ENCODE measurements around the gene ILRUN.
"Not testable (repeated sequence)": the region's sequence is repeated elsewhere in the genome, so short reads cannot be mapped to it uniquely, and the experiment has no call there.

The ILRUN gene

DNA sequence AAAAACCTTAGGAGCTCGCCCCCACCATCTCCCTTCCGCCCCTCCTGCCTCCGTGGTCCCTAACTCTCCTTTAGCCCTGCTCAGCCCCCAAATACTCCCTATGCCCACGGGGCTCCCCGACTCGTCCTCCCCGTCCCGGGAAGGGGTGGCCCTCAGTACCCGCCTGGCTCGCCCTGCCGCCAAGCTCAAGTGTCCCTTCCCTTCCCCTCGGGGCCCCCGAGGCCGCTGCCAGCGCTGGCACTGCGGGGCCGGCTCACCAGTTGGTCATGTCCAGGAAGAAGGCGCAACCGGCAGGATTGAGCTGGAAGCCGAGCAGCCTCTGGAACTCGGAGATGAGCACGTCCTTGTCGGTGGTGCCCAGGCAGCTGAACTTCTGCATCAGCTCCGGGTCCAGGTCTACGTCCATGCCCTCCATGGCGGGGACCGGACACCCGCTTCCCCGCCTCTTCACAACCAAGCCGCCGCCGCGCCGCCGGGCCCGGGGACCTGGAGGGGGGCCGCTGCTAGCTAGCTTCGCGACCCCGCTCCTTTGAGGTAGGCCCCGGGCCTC is 303 bp downstream of the ILRUN start:
- DNase-seq, result no peak

DNA sequence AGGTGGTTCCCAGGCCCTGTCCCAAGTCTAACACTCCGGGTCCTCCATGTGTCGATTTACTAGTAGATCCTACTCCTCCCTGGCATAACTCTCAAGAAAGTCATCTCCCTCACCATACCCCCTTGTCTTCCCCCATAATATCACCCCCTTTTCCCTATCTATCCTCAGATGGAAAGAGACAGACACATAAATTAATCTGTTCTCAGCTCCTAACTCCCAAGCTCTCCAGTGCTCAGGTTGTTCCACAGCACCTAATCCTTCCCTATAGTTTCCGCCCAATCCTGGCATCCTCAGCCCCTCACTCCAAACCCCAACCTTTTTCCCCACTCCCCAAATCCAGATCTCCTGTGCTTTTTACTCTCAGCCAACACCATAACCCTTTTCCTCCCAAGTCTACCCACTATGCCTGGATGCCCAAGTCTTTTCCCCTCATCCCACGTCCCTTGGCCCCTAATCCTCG is 808 bp downstream of the ILRUN start:
- no peak for DNase-seq

DNA sequence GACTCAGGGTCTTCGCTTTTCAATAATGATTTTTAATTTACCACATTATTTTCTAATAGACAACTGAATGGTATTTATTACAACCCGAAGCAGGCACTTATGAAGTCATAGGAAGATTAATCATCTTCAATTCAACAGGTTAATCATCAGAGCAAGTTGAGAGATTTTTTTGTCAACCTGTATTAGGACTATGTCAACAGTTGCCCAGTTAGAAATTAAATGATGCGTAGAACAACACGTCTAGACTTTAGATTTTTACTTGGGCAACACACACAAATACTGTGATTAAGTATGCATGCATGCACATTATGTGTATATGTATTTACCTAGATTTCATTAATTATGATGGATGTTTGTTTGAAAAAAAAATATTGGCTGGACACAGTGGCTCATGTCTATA is 4.3 kb downstream of the ILRUN start:
- no peak for DNase-seq

DNA sequence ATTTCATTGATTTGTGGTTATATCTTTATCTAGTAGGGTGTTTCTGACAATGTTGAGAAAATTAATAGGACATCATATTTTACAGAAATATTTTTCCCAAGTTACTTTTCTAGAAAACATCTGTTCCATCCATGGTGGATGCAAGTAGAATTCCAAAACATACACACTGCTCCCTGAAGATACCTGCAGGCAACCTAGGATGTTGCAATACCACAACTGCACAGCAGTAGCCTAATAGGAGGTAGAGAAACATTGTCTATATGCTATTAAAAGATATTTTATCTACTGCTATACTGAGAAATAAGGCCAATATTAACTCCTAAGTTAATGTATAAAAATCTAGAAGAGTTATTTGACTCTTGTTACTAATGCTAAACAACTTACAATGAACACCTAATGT is 6.8 kb downstream of the ILRUN start:
- no peak for DNase-seq

DNA sequence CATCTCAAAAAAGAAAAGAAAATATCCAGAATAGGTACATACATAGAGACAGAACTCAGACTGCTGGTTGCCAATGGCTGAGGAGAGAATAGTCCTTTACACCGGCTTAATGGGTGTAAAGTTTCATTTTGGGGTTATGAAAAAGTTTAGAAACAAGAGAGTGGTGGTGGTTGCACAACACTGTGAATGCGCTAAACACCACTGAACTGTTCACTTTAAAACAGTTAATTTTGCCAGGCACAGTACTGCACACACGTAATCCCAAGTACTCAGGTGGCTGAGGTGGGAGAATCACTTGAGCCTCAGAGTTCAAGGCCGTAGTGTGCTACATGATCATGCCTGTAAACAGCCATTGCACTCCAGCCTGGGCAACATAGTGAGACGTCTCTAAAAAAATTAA is 7.6 kb downstream of the ILRUN start:
- DNase-seq, result no peak

DNA sequence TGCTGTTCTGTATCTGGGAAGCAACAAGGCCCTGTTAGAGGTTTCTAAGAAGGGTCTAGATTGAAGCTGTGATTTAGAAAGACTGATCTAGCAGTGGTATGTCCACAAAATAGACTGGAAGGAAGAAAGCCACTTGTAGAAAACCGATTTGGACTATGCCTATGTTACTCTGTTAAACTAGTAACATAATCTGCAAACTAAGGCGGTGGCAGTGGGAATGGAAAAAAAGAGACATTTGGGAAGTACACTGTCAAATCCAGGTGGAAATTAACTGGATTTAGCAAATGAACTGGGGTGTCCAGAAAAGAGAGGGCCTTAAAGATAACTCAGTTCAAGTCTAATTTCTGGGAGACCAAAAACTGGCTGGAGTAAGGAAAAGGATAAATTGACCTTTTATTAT is 11.6 kb downstream of the ILRUN start:
- DNase-seq, result no peak

DNA sequence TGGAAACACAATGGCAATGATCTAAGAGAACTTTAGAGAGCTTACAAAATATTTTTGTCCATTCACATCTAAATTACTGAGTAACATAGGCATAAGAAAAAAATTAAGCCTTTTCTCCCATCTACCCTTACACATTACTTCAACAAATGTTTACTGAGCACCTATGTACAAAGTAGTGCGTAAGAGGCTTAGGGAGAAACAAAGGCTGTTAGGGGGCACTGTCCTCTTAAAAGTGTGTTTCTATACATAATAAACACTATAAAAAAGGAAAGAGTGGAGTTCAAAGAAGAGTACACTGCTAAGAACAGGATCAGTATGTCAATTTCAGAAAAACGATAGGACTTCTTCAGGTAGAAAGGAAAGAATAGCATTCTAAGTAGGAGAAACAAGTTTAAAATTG is 12.2 kb downstream of the ILRUN start:
- DNase-seq, result no peak

DNA sequence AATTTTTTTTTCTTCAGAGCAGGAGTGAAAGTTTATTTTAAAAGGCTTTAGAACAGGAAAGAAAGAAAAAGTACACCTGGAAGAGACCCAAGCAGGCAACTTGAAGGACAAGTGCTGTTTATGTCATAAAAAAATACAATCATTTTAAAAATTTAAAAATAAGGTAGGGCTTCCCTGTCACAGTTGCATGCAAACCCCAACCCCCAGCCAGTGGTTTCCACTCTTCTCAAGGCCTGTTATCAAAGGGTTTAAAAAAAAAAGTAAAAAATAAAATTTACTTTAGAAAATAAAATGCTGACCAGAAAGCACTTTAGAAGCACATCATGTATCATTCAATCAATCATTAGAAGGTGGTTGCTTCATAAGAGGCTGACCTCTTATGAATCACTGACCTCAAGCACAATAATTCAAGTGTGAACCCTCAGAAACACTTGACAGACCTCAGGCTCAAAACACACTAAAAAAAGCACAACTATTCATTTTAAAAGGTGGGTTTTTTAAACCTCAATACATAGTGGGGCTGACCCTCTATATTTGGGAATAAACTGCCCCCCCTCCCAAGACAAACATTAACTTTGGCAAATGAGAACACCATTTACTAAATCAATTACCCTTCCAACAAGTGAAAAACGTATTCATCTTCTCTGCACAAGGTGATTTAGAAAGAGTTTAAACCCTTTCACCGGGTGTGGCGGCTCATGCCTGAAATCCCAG is 15.6 kb downstream of the ILRUN start:
- no peak for DNase-seq

DNA sequence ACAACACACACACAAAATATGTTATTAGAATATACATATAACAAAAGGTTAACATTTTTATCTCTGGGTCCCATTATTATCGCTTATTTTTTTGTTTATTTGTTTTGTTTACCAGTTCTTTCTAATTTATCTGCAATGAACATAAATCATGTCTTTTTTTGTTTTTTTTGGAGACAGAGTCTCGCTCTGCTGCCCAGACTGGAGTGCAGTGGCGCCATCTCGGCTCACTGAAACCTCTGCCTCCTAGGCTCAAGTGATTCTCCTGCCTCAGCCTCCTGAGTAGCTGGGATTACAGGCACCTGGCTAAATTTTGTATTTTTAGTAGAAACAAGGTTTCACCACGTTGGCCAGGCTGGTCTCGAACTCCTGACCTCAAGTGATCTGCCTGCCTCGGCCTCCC is 16.3 kb downstream of the ILRUN start:
- DNase-seq, result not testable (repeated sequence)

DNA sequence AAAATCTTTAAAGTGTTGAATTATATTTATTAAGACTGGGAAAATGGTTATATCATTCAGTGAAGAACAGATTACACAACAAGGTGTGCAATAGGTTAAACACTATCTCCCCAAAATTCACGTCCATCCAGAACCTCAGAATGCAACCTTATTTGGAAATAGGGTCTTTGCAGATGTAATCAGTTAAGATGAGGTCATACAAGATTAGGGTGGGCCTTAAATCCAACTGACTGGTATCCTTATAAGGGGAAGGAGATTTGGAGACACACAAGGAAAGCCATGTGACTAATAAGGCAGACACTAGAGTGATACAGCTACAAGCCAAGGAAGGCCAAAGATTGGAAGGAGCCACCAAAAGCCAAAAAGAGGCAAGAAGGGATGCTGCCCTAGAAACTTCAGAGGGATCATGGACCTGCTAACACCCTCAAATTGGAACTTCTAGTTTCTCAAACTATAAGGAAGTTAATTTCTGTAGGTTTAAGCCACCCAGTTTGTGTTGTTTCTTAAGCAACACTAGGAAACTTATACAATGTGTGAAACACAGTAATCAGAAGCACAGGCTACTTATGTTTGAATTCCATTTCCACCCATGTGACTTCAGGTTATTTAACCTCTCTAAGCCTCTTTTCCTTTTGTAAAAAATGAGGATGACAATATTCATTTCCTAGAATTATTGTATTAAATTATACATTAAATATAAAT is 16.9 kb downstream of the ILRUN start:
- no peak for DNase-seq

DNA sequence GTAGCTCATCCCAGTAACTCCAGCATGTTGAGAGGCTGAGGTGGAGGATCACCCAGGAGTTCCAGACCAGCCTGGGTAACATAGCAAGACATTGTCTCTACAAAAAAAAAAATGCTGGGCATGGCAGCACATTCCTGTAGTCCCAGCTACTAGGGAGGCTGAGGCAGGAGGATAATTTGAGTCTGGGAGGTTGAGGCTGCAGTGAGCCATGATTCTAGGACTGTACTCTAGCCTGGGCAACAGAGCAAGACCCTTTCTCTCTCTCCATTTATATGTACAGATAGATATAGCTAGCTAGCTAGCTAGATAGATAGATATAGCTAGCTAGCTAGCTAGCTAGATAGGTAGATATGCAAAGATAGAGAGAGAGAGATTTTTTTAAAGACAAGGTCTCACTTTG is 20.4 kb downstream of the ILRUN start:
- DNase-seq, result no peak

DNA sequence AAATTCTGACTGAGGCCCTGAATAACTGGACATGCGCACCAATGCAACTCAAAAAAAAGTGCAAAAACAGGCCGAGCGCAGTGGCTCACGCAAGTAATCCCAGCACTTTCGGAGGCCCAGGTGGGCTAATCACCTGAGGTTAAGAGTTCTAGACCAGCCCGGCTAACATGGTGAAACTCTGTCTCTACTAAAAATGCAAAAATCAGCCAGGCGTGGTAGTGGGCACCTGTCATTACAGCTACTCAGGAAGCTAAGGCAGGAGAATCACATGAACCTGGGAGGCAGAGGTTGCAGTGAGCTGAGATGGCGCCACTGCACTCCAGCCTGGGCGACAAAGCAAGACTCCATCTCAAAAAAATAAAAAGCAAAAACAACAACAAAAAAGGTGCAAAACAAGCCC is 21.6 kb downstream of the ILRUN start:
- not testable (repeated sequence) for DNase-seq

DNA sequence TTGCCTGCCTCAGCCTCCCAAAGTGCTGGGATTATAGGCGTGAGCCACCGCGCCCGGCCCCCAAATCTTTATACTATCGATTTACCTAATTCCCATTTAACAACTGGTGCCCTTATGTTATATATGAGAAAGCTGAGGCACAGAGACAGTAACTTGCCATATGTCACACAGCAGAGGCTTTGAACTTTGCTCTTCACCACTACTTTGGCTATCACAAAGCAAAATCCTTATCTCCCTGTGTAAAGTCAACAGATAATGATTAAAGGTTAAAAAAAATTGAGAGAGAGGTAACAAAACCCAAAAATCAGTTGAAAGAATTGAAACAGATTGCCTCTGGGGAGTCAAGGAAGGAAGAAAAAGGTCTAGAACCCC is 22.3 kb downstream of the ILRUN start:
- DNase-seq, result no peak

DNA sequence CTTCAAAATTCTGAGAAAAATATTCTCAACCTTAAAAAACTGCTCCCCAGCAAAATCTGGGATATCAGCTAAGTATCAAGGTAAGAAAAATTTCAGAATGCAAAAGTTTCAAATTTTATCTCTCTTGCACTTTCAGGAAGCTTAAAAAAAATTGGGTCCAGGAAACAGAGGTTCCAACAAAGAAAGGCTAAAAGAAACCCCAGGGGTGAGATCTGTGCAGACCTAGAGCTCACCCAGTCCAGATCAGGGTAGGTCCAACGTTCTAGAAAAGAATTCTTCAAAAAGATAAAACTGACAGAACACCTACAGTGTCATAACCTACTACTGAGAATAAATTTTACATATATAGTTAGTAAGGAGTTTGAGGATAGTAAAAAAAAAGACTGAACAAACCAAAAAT is 23.5 kb downstream of the ILRUN start:
- no peak for DNase-seq

DNA sequence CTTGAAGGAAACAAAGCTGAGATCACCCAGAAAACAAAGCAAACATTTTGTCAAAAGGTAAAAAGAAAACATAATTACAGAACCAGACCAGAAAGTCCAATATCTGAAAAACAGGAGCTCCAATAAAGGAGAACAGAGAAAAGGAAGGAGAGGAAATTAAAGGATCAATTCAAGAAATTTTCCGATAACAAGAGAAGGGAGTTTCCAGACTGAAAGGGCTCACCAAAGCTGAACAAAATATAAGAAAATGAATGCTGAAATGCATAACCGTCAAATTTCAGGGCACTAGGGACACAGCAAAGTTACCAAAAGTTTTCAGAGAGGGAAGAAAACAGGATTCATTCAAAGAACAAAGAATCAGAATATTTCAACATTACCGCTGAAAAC is 23.9 kb downstream of the ILRUN start:
- no peak for DNase-seq

DNA sequence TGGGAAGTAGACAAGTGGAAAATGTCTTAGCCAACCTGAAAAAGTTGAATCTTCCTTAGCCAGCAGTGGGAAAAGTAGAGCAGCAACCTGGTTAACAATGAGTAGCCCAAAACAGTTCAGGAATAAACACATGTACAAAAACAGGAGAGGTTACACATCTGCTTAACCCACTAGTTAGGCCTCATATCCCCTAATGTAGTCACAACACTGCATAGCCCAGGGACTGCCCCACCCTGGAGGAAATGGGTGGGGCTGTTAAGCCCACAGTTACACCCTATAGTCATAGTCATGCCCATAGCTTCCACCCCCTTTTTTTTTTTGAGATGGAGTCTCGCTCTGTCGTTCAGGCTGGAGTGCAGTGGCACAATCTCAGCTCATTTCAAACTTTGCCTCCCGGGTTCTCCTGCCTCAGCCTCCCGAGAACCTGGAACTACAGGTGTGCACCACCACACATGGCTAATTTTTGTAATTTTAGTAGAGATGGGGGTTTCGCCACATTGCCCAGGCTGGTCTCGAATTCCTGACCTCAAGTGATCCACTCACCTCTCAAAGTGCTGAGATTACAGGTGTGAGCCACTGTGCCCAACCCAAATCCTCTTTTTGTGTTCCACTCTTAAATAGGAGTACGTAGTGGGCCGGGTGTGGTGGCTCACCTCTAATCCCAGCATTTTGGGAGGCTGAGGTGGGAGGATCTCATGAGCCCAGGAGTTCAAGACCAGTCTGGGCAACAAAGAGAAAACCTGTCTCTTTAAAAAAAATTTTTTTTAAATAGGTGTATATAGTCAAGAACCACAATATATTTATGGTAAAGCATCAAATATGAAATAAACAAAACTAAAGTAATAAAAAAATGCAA is 24.5 kb downstream of the ILRUN start:
- no peak for DNase-seq

DNA sequence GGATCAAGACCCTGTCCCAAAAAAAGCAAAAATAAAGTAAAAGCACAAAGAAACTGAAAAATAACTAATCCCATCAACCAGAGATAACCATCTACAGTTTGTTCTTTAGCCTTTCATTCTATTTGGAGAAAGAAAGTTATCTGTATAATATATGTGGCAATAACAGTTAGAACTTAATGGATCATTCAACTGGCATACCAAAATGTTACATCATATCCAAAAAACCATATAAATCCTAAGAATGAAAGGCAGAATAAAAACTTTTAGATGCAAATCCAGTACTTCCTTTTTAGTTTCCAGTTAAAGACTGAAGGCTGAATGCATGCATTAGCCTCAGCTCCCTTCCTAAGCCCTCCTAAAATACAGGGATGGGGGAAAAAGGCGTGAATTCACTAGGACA is 25.2 kb downstream of the ILRUN start:
- no peak for DNase-seq

DNA sequence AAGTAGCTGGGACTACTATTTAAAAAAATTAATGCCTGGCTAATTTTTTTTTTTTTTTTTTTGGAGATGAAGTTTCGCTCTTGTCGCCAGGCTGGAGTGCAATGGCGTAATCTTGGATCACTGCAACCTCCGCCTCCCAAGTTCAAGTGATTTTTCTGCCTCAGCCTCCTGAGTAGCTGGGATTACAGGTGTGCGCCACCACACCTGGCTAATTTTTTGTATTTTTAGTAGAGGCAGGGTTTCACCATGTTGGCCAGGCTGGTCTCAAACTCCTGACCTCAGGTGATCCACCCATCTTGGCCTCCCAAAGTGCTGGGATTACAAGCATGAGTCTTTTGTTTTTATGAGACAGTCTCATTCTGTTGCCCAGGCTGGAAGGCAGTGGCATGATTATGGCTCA is 27.8 kb downstream of the ILRUN start:
- DNase-seq, result not testable (repeated sequence)

DNA sequence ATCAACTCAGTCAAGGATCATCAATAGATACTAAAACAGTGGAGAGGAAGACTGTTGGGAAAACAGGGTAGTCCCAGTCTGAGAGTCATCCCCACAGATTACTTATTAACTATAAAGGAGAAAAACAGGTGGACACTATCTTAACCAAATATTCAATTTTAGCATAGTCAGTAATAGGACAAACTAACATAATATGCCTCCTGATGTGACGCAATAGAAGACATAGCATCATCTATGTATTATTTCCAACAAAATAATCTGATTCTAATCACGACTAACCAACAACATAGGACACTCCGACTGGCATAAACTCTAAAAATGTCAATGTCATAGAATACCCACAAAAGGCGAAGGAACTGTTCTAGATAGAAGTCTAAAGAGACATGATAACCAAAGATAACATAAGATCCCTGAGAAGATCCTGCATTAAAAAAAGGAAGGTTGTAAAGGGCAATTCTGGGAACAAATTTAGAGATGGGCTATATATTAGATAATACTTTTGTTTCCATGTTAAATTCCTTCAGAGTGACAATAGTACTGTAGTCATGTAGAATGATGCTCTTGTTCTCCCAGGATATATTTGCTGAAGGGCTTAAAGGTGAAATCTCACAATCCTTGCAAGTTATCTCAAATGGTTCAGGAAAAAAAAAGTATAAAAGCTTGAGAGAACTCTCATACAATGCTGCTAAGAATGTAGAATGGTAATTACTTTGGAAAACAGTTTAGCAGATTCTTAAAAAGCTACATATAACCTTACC is 28.9 kb downstream of the ILRUN start:
- DNase-seq, result no peak

DNA sequence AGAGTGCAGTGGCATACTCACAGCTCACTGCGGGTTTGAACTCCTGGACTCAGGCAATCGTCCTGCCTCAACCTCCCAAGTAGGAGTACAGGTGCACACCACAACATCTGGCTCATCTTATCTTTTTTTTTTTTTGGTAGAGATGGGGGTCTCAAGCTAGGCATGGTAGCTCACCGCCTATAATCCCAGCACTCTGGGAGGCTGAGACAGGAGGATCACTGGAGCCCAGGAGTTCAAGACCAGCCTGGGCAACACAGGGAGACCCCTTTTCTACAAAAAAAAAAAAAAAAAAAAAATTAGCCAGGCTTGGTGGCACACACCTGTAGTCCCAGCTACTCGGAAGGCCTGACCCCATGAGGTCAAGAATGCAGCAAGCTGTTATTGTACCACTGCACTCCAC is 31.5 kb downstream of the ILRUN start:
- no peak for DNase-seq

DNA sequence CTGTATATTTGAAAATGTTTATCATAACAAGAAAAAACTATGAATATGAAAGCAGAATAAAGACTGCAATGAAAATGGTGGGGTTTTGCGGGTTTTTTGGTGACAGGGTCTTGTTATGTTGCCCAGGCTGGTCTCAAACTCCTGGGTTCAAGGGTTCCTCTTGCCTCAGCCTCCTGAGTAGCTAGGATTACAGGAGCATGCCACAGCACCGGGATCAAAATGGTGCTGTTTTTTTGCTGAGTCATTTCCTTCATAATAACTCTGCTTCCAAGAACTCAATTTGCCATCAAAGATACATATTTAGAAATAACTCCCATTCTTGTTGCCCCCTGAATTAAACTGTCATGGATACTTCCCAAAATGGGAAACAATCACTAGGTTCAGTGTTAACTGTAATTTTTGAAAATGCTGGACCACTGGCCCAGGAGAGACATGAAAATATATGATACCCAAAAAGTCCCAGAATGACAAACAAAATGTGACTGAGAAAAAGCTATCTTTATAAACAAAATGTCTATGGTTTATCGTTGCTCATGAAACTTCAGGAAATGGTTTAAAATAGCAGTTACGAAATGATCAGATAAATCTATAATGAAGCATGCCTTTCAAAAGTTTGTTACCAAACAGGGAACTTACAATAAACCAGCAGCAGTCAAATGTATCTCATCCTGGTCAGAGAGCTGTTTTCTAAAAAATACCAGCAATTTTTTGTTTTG is 32.2 kb downstream of the ILRUN start:
- DNase-seq, result no peak

DNA sequence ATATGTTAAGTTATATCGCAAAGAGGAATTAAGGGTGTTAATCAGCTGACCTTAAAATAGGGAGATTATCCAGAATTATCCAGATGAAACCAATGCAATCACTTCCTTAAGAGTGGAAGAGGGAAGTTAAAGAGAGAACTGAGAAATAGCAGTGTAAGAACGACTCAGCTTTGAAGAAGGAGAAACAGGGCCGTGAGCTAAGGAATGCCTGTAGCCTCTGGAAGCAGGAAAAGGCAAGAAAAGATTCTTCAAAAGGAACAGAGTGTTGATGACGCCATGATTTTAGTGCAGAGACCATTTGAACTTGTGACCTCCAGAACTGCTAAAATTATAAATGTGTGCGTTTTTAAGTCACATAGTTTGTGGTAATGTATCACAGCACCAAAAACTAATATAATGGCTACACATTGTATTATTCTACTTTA is 32.7 kb downstream of the ILRUN start:
- no peak for DNase-seq

All from SHP77 treated with DMSO at 0.1 percent for 48 hours (cell line).